B cell (primary cell): ENCODE measurements around the gene ZNF772. TPM values are rescaled to one million over a fixed set of nuclear protein-coding genes. Genes with fewer than 3 reads are reported as not detected.

Experiments used
- ATAC-seq: fragments of 200-7000 bp; cut with Tn5 transposase; one replicate; pipeline ENCODE4 v1.10.0; 2021; ENCODE audit warnings: low read depth, mild to moderate bottlenecking, moderate number of reproducible peaks, moderate library complexity
- CTCF ChIA-PET: fragments of 350-600 bp; sonication (Branson Sonifier 250); formaldehyde crosslinking; loops from one replicate; lab custom pipeline; 2021; ENCODE audit warnings: antibody characterized with exemption, inconsistent platforms; lab: Charles Lee
- POLR2A ChIA-PET: fragments of 350-600 bp; sonication (Branson Sonifier 250); formaldehyde crosslinking; loops from one replicate; lab custom pipeline; 2021; ENCODE audit warnings: antibody characterized with exemption; lab: Charles Lee
- DNase-seq: peaks from one replicate; pipeline ENCODE4 v3.0.0; 2013
- H2AFZ ChIP-seq: 2 replicates; pipeline ENCODE4 v1.6.1; 2012; ENCODE audit warnings: mild to moderate bottlenecking, low read depth, low read length; ENCODE audit not compliant: insufficient read depth, poor library complexity, severe bottlenecking
- H3K27ac ChIP-seq, 2 donors: 1 replicate in 1 of 2; 2 replicates in 1 of 2; pipeline ENCODE4 v1.5.1; 2012 to 2013; ENCODE audit warnings: low read length in 2 of 2, mild to moderate bottlenecking in 2 of 2, moderate library complexity in 1 of 2
- H3K27me3 ChIP-seq, 4 experiments: fragments of 200-600 bp in 1 of 4; sonication (generic) in 1 of 4; replicated peaks in 1 of 4; 1 replicate in 2 of 4; 2 replicates in 2 of 4; pipeline versions ENCODE4 v1.6.1 to v1.7.0; 2013 to 2016; ENCODE audit warnings: low read length in 3 of 4, mild to moderate bottlenecking in 2 of 4, mixed read lengths in 1 of 4, moderate library complexity in 1 of 4; ENCODE audit not compliant: insufficient read depth in 4 of 4, control insufficient read depth in 3 of 4; ENCODE audit errors: control extremely low read depth in 1 of 4
- H3K36me3 ChIP-seq, 2 experiments: replicated peaks in 1 of 2; 1 replicate in 1 of 2; 2 replicates in 1 of 2; pipeline versions ENCODE4 v1.6.1 to v1.7.1; 2013; ENCODE audit warnings: low read length in 1 of 2; ENCODE audit not compliant: insufficient read depth in 2 of 2, control insufficient read depth in 1 of 2; ENCODE audit errors: control extremely low read depth in 1 of 2, extremely low read depth in 1 of 2
- H3K4me1 ChIP-seq, 2 donors: fragments of 200-600 bp in 1 of 2; sonication (generic) in 1 of 2; 1 replicate in 1 of 2; 2 replicates in 1 of 2; pipeline versions ENCODE4 v1.5.1 to v1.6.1; 2013 to 2017; ENCODE audit warnings: low read length in 2 of 2; ENCODE audit not compliant: control insufficient read depth in 2 of 2, insufficient read depth in 2 of 2
- H3K4me2 ChIP-seq: replicated peaks from 2 replicates; pipeline ENCODE3; 2012; ENCODE audit warnings: mild to moderate bottlenecking, low read depth, low read length; ENCODE audit not compliant: poor library complexity, severe bottlenecking
- H3K4me3 ChIP-seq, 5 experiments: fragments of 200-600 bp in 1 of 5; sonication (generic) in 1 of 5; 1 replicate in 3 of 5; 2 replicates in 2 of 5; pipeline versions ENCODE4 v1.5.1 to v1.7.0; 2011 to 2016; ENCODE audit warnings: low read length in 4 of 5, mild to moderate bottlenecking in 4 of 5, low read depth in 2 of 5, control low read depth in 1 of 5, moderate library complexity in 1 of 5; ENCODE audit not compliant: insufficient read depth in 1 of 5; ENCODE audit errors: control extremely low read depth in 1 of 5, extremely low read depth in 1 of 5
- H3K79me2 ChIP-seq: fragments of 200-600 bp; sonication (generic); one replicate; pipeline ENCODE4 v1.6.0; 2016; ENCODE audit warnings: low read length; ENCODE audit not compliant: control insufficient read depth, insufficient read depth
- H3K9ac ChIP-seq: fragments of 200-600 bp; sonication (generic); 2 replicates; pipeline ENCODE4 v1.6.1; 2017; ENCODE audit warnings: mild to moderate bottlenecking, low read length, moderate library complexity
- H3K9me3 ChIP-seq, 3 donors: one replicate each; pipeline versions ENCODE4 v1.6.1 to v1.7.1; 2013; ENCODE audit warnings: low read length in 2 of 3; ENCODE audit not compliant: control insufficient read depth in 2 of 3, insufficient read depth in 1 of 3; ENCODE audit errors: control extremely low read depth in 1 of 3
- H4K20me1 ChIP-seq: 2 replicates; pipeline ENCODE4 v1.6.0; 2012; ENCODE audit warnings: mild to moderate bottlenecking, low read length; ENCODE audit not compliant: insufficient read depth, control insufficient read depth, poor library complexity, severe bottlenecking
- H3K27ac Mint-ChIP-seq: one replicate; pipeline ENCODE4 v1.8.0; 2021; ENCODE audit warnings: mixed read lengths
- H3K27me3 Mint-ChIP-seq: one replicate; pipeline ENCODE4 v1.8.0; 2021; ENCODE audit warnings: mixed read lengths
- H3K4me1 Mint-ChIP-seq: one replicate; pipeline ENCODE4 v1.8.0; 2021; ENCODE audit warnings: mixed read lengths
- H3K4me3 Mint-ChIP-seq: one replicate; pipeline ENCODE4 v1.8.0; 2021; ENCODE audit warnings: mixed read lengths
- H3K9me3 Mint-ChIP-seq: one replicate; pipeline ENCODE4 v1.8.0; 2022; ENCODE audit warnings: mixed read lengths; ENCODE audit not compliant: insufficient read depth
- EZH2 ChIP-seq: IDR thresholded peaks from 2 replicates; pipeline ENCODE4 v1.6.1; 2012; ENCODE audit warnings: borderline replicate concordance, low read depth, mild to moderate bottlenecking, moderate library complexity, low read length; ENCODE audit not compliant: insufficient read depth, poor library complexity, severe bottlenecking
- WGBS: methylation state at CpG from one replicate; pipeline ENCODE4 v1.1.5; 2013; ENCODE audit warnings: missing lambda C conversion rate; ENCODE audit not compliant: insufficient coverage; 5-methylcytosine and 5-hydroxymethylcytosine counted together
- intact Hi-C: fragments of 100-400 bp; cut with micrococcal nuclease; formaldehyde crosslinking; loops from one replicate; pipeline ENCODE4 v1.10.0; 2022
- polyA plus RNA-seq: library from polyadenylated mRNA; depleted of rRNA; stranded (reverse); fragments of >200 nt; gene quantifications from 2 replicates; pipeline ENCODE4 v1.2.3, GENCODE V29; 2012
- small RNA-seq: library from RNA; depleted of rRNA; stranded (forward); fragments of <200 nt; gene quantifications from one replicate; pipeline ENCODE3, GENCODE V24; 2012; ENCODE audit warnings: low replicate concordance, low read depth; ENCODE audit not compliant: insufficient read length
- total RNA-seq, 2 donors: library from RNA; stranded (reverse); fragments of 120-200 nt in 1 of 2; gene quantifications; 1 replicate in 1 of 2; 2 replicates in 1 of 2; pipeline versions ENCODE4 v1.2.3 to v1.2.4, GENCODE V29; 2013 to 2022
- TF ChIP-seq, protein P1 (sequence below): fragments of 200-600 bp; IDR thresholded peaks from one replicate; pipeline ENCODE4 v1.8.0; 2022; ENCODE audit warnings: antibody characterized with exemption, mild to moderate bottlenecking

ZNF772 gene
- total and polyA plus RNA-seq, 2 donors (not counting 1 experiment from before 2014, with no cell fraction given), result 2.2 to 27.4 TPM

DNA sequence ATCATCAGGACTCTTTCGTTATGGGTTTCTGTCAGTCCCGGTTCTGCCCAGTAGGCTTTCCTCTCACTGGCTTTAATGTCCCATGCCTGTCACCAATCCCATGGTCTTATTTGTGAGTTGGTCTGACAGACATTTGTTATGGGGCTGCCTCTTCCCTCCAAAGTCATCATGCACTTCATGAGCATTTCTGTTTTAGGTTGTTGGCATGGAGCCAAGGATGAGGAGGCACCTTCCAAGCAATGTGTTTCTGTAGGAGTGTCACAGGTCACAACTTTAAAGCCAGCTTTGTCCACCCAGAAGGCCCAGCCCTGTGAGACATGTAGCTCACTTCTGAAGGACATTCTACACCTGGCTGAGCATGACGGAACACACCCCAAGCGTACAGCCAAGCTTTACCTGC lies 57.9 kb downstream of the ZNF772 start:
- Mint-ChIP-seq H3K27ac (no peak overlapping the region), H3K9me3 (peaks cover 10% of the 10 kb centered on the region), H3K4me1 (peaks cover 2% of the 10 kb centered on the region), H3K4me3 (no peak overlapping the region), H3K27me3 (no peaks in the 10 kb centered on the region)
- Histone ChIP-seq H3K4me2 (no peak overlapping the region), H3K27me3 (no peaks in the 10 kb centered on the region), H3K4me1 (no peaks in the 10 kb centered on the region), H3K27ac (no peak overlapping the region), H3K9me3 (peaks cover 2 to 26% (median 23%) of the 10 kb centered on the region in 3 donors), H3K36me3 (peaks cover 27 to 49% of the 10 kb centered on the region in 2 experiments), H4K20me1 (peaks cover 8% of the 10 kb centered on the region), H3K9ac (no peak overlapping the region), H3K79me2 (peaks cover 28% of the 10 kb centered on the region), H3K4me3 (no peak overlapping the region), H2AFZ (no peak overlapping the region)
- ATAC-seq (no peak), DNase-seq (no peak)
- WGBS, result 100% methylated on average over 3 of the region's 4 CpGs
- ChIA-PET POLR2A (no interaction called here), CTCF (no interaction called here)
- intact Hi-C loops, result no loop called here
- TF ChIP-seq, protein P1, sequence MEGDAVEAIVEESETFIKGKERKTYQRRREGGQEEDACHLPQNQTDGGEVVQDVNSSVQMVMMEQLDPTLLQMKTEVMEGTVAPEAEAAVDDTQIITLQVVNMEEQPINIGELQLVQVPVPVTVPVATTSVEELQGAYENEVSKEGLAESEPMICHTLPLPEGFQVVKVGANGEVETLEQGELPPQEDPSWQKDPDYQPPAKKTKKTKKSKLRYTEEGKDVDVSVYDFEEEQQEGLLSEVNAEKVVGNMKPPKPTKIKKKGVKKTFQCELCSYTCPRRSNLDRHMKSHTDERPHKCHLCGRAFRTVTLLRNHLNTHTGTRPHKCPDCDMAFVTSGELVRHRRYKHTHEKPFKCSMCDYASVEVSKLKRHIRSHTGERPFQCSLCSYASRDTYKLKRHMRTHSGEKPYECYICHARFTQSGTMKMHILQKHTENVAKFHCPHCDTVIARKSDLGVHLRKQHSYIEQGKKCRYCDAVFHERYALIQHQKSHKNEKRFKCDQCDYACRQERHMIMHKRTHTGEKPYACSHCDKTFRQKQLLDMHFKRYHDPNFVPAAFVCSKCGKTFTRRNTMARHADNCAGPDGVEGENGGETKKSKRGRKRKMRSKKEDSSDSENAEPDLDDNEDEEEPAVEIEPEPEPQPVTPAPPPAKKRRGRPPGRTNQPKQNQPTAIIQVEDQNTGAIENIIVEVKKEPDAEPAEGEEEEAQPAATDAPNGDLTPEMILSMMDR, result no peak
- no peak for TF ChIP-seq EZH2

Small RNA genes within 50 kb of the gene (small RNA-seq; reads per million reads assigned to genes)
- gene VN1R107P, result not detected

Other genes starting within 250 kb of the ZNF772 start
- 2.0 and 2.4 TPM in 2 replicates for gene AURKC, start 246.5 kb downstream of the ZNF772 start, total RNA-seq
- 0.35 and 0.89 TPM in 2 replicates for gene AURKC, start 246.5 kb downstream of the ZNF772 start, polyA plus RNA-seq
- gene ZNF805, start 236.9 kb downstream of the ZNF772 start, total RNA-seq, result 18.9 and 20.0 TPM in 2 replicates
- gene ZNF805, start 236.9 kb downstream of the ZNF772 start, polyA plus RNA-seq, result 1.9 and 4.9 TPM in 2 replicates
- 90.5 and 92.4 TPM in 2 replicates for gene ZNF460, start 197.1 kb downstream of the ZNF772 start, total RNA-seq
- 8.4 and 15.3 TPM in 2 replicates for gene ZNF460, start 197.1 kb downstream of the ZNF772 start, polyA plus RNA-seq
- 16.7 and 19.6 TPM in 2 replicates for gene ZNF543, start 157.1 kb downstream of the ZNF772 start, total RNA-seq
- gene ZNF543, start 157.1 kb downstream of the ZNF772 start, polyA plus RNA-seq, result 4.0 and 4.6 TPM in 2 replicates
- gene ZNF304, start 126.3 kb downstream of the ZNF772 start, total RNA-seq, result 16.2 and 16.9 TPM in 2 replicates
- gene ZNF304, start 126.3 kb downstream of the ZNF772 start, polyA plus RNA-seq, result 5.0 and 7.2 TPM in 2 replicates
- gene TRAPPC2B, start 114.0 kb downstream of the ZNF772 start, total RNA-seq, result 9.6 and 12.4 TPM in 2 replicates
- gene TRAPPC2B, start 114.0 kb downstream of the ZNF772 start, polyA plus RNA-seq, result 22.8 and 29.2 TPM in 2 replicates
- gene ZNF547, start 114.0 kb downstream of the ZNF772 start, total RNA-seq, result 9.7 and 9.9 TPM in 2 replicates
- gene ZNF547, start 114.0 kb downstream of the ZNF772 start, polyA plus RNA-seq, result 1.2 and 2.6 TPM in 2 replicates
- gene ZNF548, start 87.7 kb downstream of the ZNF772 start, total RNA-seq, result 83.8 and 85.8 TPM in 2 replicates
- 52.5 and 92.7 TPM in 2 replicates for gene ZNF548, start 87.7 kb downstream of the ZNF772 start, polyA plus RNA-seq
- 25.8 and 30.7 TPM in 2 replicates for gene ZNF17, start 66.4 kb downstream of the ZNF772 start, total RNA-seq
- gene ZNF17, start 66.4 kb downstream of the ZNF772 start, polyA plus RNA-seq, result 9.7 and 9.9 TPM in 2 replicates
- 17.4 and 20.1 TPM in 2 replicates for gene ZNF749, start 42.2 kb downstream of the ZNF772 start, total RNA-seq
- gene ZNF749, start 42.2 kb downstream of the ZNF772 start, polyA plus RNA-seq, result 5.7 and 9.3 TPM in 2 replicates
- 1.6 and 2.4 TPM in 2 replicates for gene VN1R1, start 20.4 kb downstream of the ZNF772 start, total RNA-seq
- gene VN1R1, start 20.4 kb downstream of the ZNF772 start, polyA plus RNA-seq, result 0.39 and 0.52 TPM in 2 replicates
- 31.1 TPM in 2 replicates for gene ZNF419, start 10.2 kb upstream of the ZNF772 start, total RNA-seq
- 8.7 and 11.2 TPM in 2 replicates for gene ZNF419, start 10.2 kb upstream of the ZNF772 start, polyA plus RNA-seq
- 28.6 and 29.2 TPM in 2 replicates for gene ZNF773, start 22.4 kb upstream of the ZNF772 start, total RNA-seq
- 12.6 and 13.3 TPM in 2 replicates for gene ZNF773, start 22.4 kb upstream of the ZNF772 start, polyA plus RNA-seq
- 23.0 and 23.7 TPM in 2 replicates for gene ZNF549, start 49.8 kb upstream of the ZNF772 start, total RNA-seq
- 5.4 and 6.6 TPM in 2 replicates for gene ZNF549, start 49.8 kb upstream of the ZNF772 start, polyA plus RNA-seq
- 31.1 and 38.1 TPM in 2 replicates for gene ZNF550, start 82.3 kb upstream of the ZNF772 start, total RNA-seq
- 18.0 and 18.1 TPM in 2 replicates for gene ZNF550, start 82.3 kb upstream of the ZNF772 start, polyA plus RNA-seq
- 13.0 and 13.9 TPM in 2 replicates for gene ZNF416, start 101.3 kb upstream of the ZNF772 start, total RNA-seq
- gene ZNF416, start 101.3 kb upstream of the ZNF772 start, polyA plus RNA-seq, result 1.4 and 1.6 TPM in 2 replicates
- gene ZIK1, start 106.6 kb upstream of the ZNF772 start, total RNA-seq, result 19.2 and 21.8 TPM in 2 replicates
- gene ZIK1, start 106.6 kb upstream of the ZNF772 start, polyA plus RNA-seq, result 3.4 and 5.3 TPM in 2 replicates
- 11.2 and 11.6 TPM in 2 replicates for gene ZNF530, start 122.3 kb upstream of the ZNF772 start, total RNA-seq
- gene ZNF530, start 122.3 kb upstream of the ZNF772 start, polyA plus RNA-seq, result 2.2 and 4.3 TPM in 2 replicates
- gene ZNF134, start 136.7 kb upstream of the ZNF772 start, total RNA-seq, result 38.1 and 38.9 TPM in 2 replicates
- 7.8 and 16.7 TPM in 2 replicates for gene ZNF134, start 136.7 kb upstream of the ZNF772 start, polyA plus RNA-seq
- gene ZNF211, start 155.6 kb upstream of the ZNF772 start, total RNA-seq, result 53.5 and 53.6 TPM in 2 replicates
- gene ZNF211, start 155.6 kb upstream of the ZNF772 start, polyA plus RNA-seq, result 22.0 and 24.4 TPM in 2 replicates
- gene ZSCAN4, start 191.4 kb upstream of the ZNF772 start, total RNA-seq, result not detected in 2 replicates
- not detected in 2 replicates for gene ZSCAN4, start 191.4 kb upstream of the ZNF772 start, polyA plus RNA-seq
- gene ZNF551, start 204.4 kb upstream of the ZNF772 start, total RNA-seq, result 24.7 and 28.3 TPM in 2 replicates
- 4.4 and 5.0 TPM in 2 replicates for gene ZNF551, start 204.4 kb upstream of the ZNF772 start, polyA plus RNA-seq
- 40.4 and 42.8 TPM in 2 replicates for gene ZNF154, start 231.6 kb upstream of the ZNF772 start, total RNA-seq
- 21.9 and 25.4 TPM in 2 replicates for gene ZNF154, start 231.6 kb upstream of the ZNF772 start, polyA plus RNA-seq